Neuron (in vitro differentiated cells): ENCODE data around the gene PAAF1.

ENCODE experiments used
- H2AFZ ChIP-seq: one replicate; pipeline ENCODE4 v1.6.1; 2013; ENCODE audit warnings: low read depth, mild to moderate bottlenecking, inconsistent platforms, low read length, moderate library complexity
- H3K27me3 ChIP-seq: one replicate; pipeline ENCODE4 v1.6.1; 2013; ENCODE audit warnings: low read length; ENCODE audit not compliant: insufficient read depth
- H3K36me3 ChIP-seq: one replicate; pipeline ENCODE4 v1.6.1; 2013; ENCODE audit warnings: low read length; ENCODE audit not compliant: insufficient read depth
- H3K4me1 ChIP-seq: one replicate; pipeline ENCODE4 v1.6.1; 2013; ENCODE audit warnings: low read length; ENCODE audit not compliant: insufficient read depth
- H3K4me3 ChIP-seq: 2 replicates; pipeline ENCODE4 v1.5.1; 2013; ENCODE audit warnings: mild to moderate bottlenecking, low read length, moderate library complexity
- H3K9me3 ChIP-seq: one replicate; pipeline ENCODE4 v1.6.1; 2013; ENCODE audit warnings: low read length

The PAAF1 gene

GRCh38 chr11:73974604-73975478 is 98.0 kb downstream of the PAAF1 start:
- Histone ChIP-seq H3K4me3 (no peak overlapping the region), H3K36me3 (peaks cover 15% of the 10 kb centered on the region), H2AFZ (no peak overlapping the region), H3K4me1 (no peaks in the 10 kb centered on the region), H3K27me3 (no peaks in the 10 kb centered on the region), H3K9me3 (no peaks in the 10 kb centered on the region)

DNA sequence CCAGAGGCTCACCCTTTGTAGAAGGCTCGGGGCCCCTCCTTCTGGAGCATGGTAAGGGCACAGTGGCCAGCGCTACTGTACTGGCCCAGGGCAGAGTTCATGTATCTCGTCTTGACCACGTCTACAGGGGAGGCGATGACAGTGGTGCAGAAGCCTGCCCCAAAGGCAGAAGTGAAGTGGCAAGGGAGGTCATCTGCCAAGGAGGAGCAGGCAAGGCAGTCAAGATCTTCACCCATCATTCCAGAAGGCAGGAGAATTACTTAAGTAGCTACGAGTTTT is 98.6 kb downstream of the PAAF1 start:
- Histone ChIP-seq H2AFZ (no peak overlapping the region), H3K9me3 (no peaks in the 10 kb centered on the region), H3K4me1 (no peaks in the 10 kb centered on the region), H3K36me3 (peaks cover 20% of the 10 kb centered on the region), H3K4me3 (no peak overlapping the region), H3K27me3 (no peaks in the 10 kb centered on the region)

DNA sequence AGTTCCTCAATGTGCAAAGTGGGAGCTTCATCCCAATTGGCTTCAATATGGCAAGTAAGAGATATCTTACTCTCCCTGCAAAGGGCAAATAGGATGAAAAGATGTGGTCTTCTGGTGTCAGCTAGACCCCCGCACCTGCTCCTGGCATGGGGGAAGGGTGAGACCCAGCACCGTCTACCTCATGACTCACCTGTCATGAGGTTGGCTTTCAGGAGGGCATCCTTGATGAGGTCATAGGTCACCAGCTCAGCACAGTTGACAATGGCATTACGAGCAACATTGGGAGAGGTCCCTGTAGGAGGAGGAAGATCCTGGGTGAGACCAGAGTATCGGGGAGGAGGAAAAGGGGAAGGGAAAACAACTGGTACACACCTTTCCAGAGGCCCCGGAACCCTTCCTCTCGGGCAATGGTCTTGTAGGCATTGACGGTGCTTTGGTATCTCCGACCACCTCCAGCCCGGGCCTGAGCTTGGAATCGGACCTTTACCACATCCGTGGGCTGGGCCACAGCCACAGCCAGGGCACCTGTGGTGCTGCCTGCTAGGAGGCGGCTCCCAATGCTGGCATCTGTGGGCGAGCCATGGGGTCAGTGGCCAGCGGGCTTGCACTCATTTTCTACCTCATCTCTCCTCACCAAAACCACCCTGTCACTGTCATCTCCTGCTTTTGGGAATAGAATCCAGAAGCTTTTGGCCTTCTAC is 99.8 kb downstream of the PAAF1 start:
- H3K4me1 ChIP-seq: no peaks in the 10 kb centered on the region
- no peak overlapping the region for H3K4me3 ChIP-seq
- no peak overlapping the region for H2AFZ ChIP-seq
- H3K27me3 ChIP-seq: no peaks in the 10 kb centered on the region
- H3K36me3 ChIP-seq: peaks cover 20% of the 10 kb centered on the region
- H3K9me3 ChIP-seq: no peaks in the 10 kb centered on the region

DNA sequence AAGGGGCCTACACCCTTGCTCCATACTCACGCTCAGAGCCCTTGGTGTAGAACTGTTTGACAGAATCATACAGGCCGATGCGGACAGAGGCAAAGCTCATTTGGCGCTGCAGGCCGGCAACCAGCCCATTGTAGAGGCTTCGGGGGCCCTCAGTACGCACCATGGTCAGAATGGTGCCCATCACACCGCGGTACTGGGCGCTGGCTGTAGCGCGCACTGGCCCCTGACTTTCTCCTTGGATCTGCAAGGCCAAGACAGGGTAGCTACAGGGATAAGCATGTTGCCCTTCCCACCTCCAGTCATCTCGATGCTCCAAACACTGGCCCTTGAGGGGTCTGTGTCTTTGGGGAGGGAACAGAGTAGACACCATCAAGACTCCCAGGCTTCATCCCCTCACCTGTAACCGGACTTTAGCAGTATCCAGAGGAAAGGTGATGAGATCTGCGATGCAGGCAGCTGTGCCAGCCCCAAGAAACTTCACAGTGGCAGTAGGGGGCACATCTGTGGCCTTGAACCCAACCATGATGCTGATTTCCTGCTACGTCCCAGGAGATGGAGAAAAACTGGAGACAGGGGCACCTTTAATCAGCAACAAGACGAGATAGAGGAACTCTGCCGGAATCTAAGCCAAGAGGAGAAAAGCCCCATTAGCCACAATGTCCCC is 101.2 kb downstream of the PAAF1 start:
- Histone ChIP-seq H3K27me3 (no peaks in the 10 kb centered on the region), H2AFZ (no peak overlapping the region), H3K36me3 (peaks cover 20% of the 10 kb centered on the region), H3K4me1 (peaks cover 2% of the 10 kb centered on the region), H3K4me3 (no peak overlapping the region), H3K9me3 (no peaks in the 10 kb centered on the region)

DNA sequence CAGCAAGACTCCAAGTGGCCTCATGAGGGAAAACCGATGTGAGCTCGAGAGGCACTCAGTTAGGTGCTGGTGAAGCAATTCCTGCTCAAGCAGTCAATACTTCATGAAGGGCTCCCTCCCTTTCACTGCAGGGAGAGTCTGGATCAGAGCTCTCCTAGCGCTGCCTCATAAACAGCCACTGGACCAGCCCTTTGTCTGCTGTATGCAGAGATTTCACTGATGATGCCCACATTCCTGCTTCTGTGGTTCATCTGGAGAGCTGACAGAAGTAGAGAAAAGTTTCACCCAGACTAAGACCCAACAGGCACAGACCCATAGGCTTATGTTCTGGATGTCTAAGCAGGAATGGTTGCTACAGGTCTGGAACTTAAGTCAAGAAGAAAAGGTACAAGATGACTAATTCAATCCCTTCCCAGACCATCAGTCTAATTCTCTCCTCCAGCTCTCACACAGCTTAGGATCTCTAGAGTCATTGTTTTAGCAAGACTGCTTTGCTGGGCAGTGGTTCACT is 101.8 kb downstream of the PAAF1 start:
- Histone ChIP-seq H3K27me3 (no peaks in the 10 kb centered on the region), H3K4me3 (no peak overlapping the region), H3K4me1 (peaks cover 2% of the 10 kb centered on the region), H3K36me3 (peaks cover 20% of the 10 kb centered on the region), H2AFZ (no peak overlapping the region), H3K9me3 (no peaks in the 10 kb centered on the region)

DNA sequence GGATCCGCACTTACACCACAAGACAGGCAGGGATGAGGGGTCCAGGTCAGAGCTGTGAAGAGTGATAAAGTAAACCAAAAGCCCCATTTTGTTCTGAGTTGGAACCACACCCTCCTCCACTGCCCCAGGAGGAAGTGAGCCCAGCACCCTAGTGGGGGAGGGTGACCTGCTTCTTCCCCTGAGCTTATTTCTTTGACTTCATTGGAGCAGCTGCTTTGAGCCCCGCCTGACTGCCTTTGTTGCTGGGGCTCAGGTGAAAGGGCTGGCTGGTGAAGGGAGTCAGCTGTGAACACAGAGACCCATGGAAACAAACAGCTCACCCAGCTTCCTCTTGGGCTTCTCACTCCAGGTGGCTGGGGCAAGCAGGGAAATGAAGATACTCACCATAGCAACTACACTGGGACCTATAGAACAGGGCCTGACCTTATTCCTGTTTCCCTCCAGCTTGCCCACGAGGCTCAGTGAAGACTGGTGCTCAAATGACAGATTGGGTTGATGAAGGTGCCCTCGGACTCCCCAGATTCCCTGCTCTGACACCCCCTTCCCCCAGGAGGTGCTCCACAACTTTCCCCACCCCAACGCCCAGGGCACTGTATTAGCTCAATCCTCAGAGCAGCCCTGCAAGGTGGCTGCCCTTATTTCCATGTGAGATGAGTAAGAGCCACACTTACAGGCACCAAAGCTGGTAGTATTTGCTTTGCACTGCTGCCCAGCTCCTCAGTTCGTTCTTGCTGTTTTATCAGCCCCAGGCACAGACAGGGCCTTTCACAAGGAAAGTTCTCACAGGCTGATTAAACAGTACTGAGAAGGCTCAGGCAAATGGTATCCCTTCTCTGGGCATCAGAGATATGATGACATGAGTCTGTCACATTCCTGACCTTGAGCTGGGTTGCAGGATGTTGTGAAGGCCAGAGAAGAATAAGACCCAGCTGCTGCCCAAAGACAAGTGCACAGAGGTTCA is 103.5 kb downstream of the PAAF1 start:
- no peaks in the 10 kb centered on the region for H3K9me3 ChIP-seq
- no peak overlapping the region for H2AFZ ChIP-seq
- H3K4me1 ChIP-seq: peaks cover 7% of the 10 kb centered on the region
- peaks cover 20% of the 10 kb centered on the region for H3K36me3 ChIP-seq
- no peak overlapping the region for H3K4me3 ChIP-seq
- H3K27me3 ChIP-seq: no peaks in the 10 kb centered on the region
